Hematopoietic multipotent progenitor cell treated with erythropoietin and hydrocortisone succinate and interleukin-3 and kit ligand, for 6 days (in vitro differentiated cells): ENCODE measurements around the gene AHCTF1.

Experiments used
- DNase-seq: peaks from one replicate; pipeline ENCODE4 v3.0.0-alpha.2; 2015

The AHCTF1 gene, protein sequence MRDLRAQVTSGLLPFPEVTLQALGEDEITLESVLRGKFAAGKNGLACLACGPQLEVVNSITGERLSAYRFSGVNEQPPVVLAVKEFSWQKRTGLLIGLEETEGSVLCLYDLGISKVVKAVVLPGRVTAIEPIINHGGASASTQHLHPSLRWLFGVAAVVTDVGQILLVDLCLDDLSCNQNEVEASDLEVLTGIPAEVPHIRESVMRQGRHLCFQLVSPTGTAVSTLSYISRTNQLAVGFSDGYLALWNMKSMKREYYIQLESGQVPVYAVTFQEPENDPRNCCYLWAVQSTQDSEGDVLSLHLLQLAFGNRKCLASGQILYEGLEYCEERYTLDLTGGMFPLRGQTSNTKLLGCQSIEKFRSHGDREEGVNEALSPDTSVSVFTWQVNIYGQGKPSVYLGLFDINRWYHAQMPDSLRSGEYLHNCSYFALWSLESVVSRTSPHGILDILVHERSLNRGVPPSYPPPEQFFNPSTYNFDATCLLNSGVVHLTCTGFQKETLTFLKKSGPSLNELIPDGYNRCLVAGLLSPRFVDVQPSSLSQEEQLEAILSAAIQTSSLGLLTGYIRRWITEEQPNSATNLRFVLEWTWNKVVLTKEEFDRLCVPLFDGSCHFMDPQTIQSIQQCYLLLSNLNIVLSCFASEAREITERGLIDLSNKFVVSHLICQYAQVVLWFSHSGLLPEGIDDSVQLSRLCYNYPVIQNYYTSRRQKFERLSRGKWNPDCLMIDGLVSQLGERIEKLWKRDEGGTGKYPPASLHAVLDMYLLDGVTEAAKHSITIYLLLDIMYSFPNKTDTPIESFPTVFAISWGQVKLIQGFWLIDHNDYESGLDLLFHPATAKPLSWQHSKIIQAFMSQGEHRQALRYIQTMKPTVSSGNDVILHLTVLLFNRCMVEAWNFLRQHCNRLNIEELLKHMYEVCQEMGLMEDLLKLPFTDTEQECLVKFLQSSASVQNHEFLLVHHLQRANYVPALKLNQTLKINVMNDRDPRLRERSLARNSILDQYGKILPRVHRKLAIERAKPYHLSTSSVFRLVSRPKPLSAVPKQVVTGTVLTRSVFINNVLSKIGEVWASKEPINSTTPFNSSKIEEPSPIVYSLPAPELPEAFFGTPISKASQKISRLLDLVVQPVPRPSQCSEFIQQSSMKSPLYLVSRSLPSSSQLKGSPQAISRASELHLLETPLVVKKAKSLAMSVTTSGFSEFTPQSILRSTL (N-terminal part only)

GRCh38 chr1:246931549-246932365 lies at the start of gene AHCTF1:
Gene AHCTF1 (minus strand): TSS chr1:246931948. CDS start chr1:246918370, 13,578 bp downstream.
- peak; percentile 98 for DNase-seq

GRCh38 chr1:246978785-246979184 lies 47.0 kb upstream of the AHCTF1 start:
- DNase-seq: no peak

DNA sequence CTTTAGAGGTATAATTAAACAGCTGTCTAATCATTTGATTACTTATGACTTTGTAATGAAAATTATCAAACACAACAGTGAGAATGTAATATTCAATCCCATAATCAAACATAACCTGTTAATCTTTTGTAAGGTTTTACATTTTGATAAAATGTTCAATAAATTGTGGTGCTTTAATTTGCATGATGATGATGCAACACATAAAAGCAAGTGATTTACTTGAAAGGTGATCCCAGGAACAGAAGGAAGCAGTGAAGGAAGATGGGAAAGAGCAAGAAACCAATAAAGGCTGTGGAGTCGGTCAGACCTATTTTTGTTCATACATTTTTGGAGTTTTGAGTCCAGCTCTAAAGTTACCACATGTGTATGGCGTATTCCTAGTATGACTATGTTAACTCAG lies 46.5 kb upstream of the AHCTF1 start:
- no peak for DNase-seq

DNA sequence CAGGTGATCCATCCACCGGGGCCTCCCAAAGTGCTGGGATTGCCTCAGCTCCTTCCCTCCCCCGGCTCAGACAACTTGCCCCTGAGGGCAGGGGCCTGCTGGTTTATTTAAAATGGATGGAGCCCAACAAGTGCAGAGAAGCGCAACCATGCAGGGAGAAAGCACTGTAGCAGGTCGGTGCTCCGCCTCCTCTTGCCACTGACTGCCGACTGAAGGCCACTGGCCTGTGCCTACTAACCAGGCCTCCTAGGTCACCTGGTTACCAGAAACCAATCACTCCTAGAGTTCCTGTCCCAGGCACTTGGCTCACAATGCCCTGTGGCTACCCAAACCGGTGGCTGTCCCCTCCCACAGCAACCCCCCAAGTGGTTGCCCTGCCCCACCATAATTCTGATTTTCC lies 40.2 kb upstream of the AHCTF1 start:
- DNase-seq: no peak

DNA sequence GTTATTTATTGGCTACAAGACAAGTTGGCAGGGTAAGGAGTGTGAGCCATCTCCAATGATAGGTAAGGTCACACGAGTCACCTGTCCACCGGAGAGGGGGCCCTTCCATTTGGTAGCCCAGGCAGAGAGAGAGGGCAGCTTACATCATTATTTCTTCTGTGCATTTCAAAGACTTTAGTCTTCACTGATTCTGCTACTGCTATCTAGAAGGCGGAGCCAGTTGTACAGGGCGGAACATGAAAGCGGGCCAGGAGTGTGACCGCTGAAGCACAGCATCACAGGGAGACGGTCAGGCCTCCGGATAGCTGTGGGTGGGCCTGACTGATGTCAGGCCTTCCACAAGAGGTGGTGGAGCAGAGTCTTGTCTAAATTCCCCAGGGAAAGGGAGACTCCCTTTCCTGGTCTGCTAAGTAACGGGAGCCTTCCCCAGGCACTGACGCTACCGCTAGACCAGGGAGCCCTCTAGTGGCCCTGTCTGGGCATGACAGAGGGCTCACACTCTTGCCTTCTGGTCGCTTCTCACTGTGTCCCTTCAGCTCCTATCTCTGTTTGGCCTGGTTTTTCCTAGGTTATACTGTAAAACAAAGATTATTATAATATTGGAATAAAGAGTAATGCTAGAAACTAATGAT lies 39.5 kb upstream of the AHCTF1 start:
- DNase-seq: peak; percentile 63

DNA sequence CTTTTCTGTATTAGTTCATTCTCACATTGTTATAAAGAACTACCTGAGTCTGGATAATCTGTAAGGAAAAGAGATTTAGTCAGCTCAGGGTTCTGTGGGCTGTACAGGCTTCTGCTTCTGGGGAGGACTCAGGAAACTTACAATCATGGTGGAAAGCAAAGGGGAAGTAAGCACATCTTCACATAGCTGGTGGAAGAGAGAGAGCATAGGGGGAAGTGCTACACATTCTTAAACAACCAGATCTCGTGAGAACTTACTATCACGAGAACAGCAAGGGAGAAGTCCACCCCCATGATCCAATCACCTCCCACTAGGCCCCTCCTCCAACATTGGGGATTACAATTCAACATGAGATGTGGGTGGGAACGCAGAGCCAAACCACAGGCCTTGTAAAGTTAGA lies 37.9 kb upstream of the AHCTF1 start:
- DNase-seq: no peak

DNA sequence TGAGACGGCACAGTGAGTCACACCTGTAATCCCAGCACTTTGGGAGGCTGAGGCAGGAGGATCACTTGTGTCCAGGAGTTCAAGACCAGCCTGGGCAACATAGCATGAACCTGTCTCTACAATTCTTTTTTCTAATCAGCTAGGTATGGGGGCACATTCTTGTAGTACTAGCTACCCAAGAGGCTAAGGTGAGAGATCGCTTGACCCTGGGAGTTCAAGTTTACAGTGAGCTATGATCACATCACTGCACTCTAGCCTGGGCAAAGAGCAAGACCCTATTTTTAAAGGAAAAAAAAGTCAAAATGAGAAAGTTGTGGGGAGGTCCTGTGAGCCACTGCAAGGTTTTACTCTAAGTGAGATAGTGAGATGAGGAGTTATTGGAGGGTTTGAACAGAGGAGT lies 34.8 kb upstream of the AHCTF1 start:
- no peak for DNase-seq

- DNase-seq: peak; percentile 88
Measured at GRCh38 chr1:246959944-246960693, 28.4 kb upstream of the AHCTF1 start.

GRCh38 chr1:246954126-246954525 lies 22.4 kb upstream of the AHCTF1 start:
- no peak for DNase-seq

GRCh38 chr1:246951413-246951812 lies 19.7 kb upstream of the AHCTF1 start:
- DNase-seq: no peak

DNA sequence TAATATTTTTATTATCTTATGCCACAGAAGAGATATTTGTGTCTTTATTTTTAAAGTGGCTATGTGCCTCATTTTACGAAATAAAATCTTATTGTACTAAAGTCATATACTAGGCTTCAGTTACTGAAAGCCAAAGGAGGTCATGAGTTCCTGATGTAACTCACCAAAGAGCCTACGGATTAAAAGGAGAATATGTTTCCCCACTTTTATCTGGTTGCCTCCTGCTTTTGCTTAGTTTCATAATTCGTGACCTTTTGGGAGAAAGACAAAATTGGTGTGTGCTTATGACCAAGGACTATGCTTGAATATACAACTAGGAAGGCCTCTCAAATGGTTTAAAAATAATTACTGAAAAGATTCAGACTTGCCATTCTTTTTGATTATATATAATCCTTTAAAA lies 18.2 kb upstream of the AHCTF1 start:
- DNase-seq: no peak

GRCh38 chr1:246947255-246947654 lies 15.5 kb upstream of the AHCTF1 start:
- DNase-seq: no peak

- no peak for DNase-seq
Measured at GRCh38 chr1:246946366-246946765, 14.6 kb upstream of the AHCTF1 start.

DNA sequence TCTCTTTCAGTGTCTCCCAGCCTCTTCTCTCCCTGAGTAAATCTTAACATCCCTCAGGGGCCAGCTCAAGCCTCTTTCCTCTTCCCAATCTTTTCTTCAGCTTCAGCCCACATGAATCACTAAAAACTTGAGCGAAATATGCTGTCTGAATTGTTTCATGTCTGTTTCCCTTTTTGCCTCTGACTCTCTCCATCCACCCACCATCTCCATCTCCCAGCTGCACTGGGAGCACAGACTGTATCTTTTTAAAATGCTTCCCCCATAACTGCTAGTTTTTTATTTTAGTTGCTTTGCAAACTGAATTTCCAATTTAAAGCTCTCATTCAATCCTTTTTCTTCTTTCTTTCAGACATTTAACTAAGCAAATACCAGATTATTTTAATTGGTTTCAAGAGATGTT lies 3.0 kb upstream of the AHCTF1 start:
- no peak for DNase-seq

DNA sequence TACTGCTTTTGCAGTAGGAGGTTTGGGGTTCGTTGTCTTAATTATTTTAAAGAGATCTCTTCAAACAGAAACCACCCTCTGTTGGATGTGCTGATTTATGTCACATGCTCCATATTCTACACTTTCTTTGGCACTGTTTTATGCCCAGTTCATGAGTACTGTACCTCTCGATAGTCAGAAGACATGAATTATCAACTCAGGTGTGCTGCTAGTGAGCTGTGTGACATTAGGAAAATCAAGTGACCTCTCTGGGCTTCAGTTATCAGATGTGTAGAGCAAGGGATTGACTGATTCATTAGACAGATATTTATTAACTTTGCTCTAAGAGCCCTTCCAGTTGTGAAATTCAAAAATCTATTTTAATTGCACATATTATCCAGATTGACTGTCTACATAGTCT lies 2.1 kb upstream of the AHCTF1 start:
- DNase-seq: no peak

- peak; percentile 11 for DNase-seq
Measured at GRCh38 chr1:246932366-246932700, 585 bp upstream of the AHCTF1 start.

- peak; percentile 77 for DNase-seq
Measured at GRCh38 chr1:246930830-246931548, 759 bp downstream of the AHCTF1 start.

- DNase-seq: no peak
Measured at GRCh38 chr1:246925997-246926626, 5.6 kb downstream of the AHCTF1 start.

- no peak for DNase-seq
Measured at GRCh38 chr1:246923900-246924299, 7.8 kb downstream of the AHCTF1 start.

DNA sequence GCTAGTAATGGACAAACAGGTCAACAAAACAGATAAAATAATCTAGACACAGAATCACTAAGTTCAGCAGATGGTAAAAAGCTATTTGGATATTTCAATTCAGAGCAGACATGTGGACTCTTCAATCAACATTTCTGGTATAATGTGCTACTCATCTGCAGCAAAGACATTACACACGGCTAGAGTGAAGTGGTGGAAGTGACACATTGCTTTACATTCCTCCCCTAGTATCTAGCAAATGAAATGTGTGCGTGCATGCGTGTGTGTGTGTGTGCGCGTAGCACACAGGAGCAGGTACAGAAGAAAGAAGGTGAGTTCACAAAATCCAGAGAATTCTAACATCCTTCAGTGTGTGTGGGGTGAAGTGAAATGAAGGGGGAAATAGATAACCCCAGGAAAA lies 8.3 kb downstream of the AHCTF1 start:
- DNase-seq: no peak
